Measurements from ENCODE around the gene LEF1.
"Not testable (repeated sequence)": the region's sequence is repeated elsewhere in the genome, so short reads cannot be mapped to it uniquely, and the experiment has no call there.

LEF1 gene

GRCh38 chr4:108060164-108060563 is 108.6 kb downstream of the LEF1 start:
- peak; percentile 37 for DNase-seq (ENCODE audit: low read depth)

- no peak for DNase-seq (ENCODE audit: low read depth)
These were observed 109.9 kb downstream of the LEF1 start for GRCh38 chr4:108058685-108059440.

- DNase-seq (ENCODE audit: low read depth) = no peak
These were observed 112.3 kb downstream of the LEF1 start for GRCh38 chr4:108056418-108056817.

GRCh38 chr4:108055787-108056186 is 112.9 kb downstream of the LEF1 start:
- no peak for DNase-seq (ENCODE audit: low read depth)

- DNase-seq (ENCODE audit: low read depth) = no peak
These were observed 114.6 kb downstream of the LEF1 start for GRCh38 chr4:108054025-108054638.

GRCh38 chr4:108053251-108053711 is 115.5 kb downstream of the LEF1 start:
- DNase-seq (ENCODE audit: low read depth) = no peak

GRCh38 chr4:108052558-108053120 is 116.1 kb downstream of the LEF1 start:
- DNase-seq (ENCODE audit: low read depth) = no peak

GRCh38 chr4:108051343-108051742 is 117.4 kb downstream of the LEF1 start:
- no peak for DNase-seq (ENCODE audit: low read depth)

- not testable (repeated sequence) for DNase-seq (ENCODE audit: low read depth)
These were observed 118.3 kb downstream of the LEF1 start for GRCh38 chr4:108050166-108051111.

GRCh38 chr4:108049406-108049805 is 119.3 kb downstream of the LEF1 start:
- no peak for DNase-seq (ENCODE audit: low read depth)

- DNase-seq (ENCODE audit: low read depth) = no peak
These were observed 119.7 kb downstream of the LEF1 start for GRCh38 chr4:108048997-108049396.

GRCh38 chr4:108048157-108048556 is 120.6 kb downstream of the LEF1 start:
- no peak for DNase-seq (ENCODE audit: low read depth)

GRCh38 chr4:108047199-108047598 is 121.5 kb downstream of the LEF1 start:
- no peak for DNase-seq (ENCODE audit: low read depth)

- DNase-seq (ENCODE audit: low read depth) = no peak
These were observed 123.1 kb downstream of the LEF1 start for GRCh38 chr4:108045687-108046024.

- DNase-seq (ENCODE audit: low read depth) = no peak
These were observed 123.6 kb downstream of the LEF1 start for GRCh38 chr4:108044951-108045686.

- no peak for DNase-seq (ENCODE audit: low read depth)
These were observed 125.2 kb downstream of the LEF1 start for GRCh38 chr4:108043526-108043925.

GRCh38 chr4:108042927-108043326 is 125.8 kb downstream of the LEF1 start:
- no peak for DNase-seq (ENCODE audit: low read depth)

- no peak for DNase-seq (ENCODE audit: low read depth)
These were observed 130.8 kb downstream of the LEF1 start for GRCh38 chr4:108037884-108038283.

GRCh38 chr4:108036213-108036612 is 132.5 kb downstream of the LEF1 start:
- no peak for DNase-seq (ENCODE audit: low read depth)

GRCh38 chr4:108035691-108036090 is 133.0 kb downstream of the LEF1 start:
- DNase-seq (ENCODE audit: low read depth) = no peak

- DNase-seq (ENCODE audit: low read depth) = no peak
These were observed 134.2 kb downstream of the LEF1 start for GRCh38 chr4:108034565-108034964.

GRCh38 chr4:108033348-108033747 is 135.4 kb downstream of the LEF1 start:
- no peak for DNase-seq (ENCODE audit: low read depth)
